ENCODE measurements around the gene PHYKPL.
"Not testable (repeated sequence)": the region's sequence is repeated elsewhere in the genome, so short reads cannot be mapped to it uniquely, and the experiment has no call there.

The PHYKPL gene

DNA sequence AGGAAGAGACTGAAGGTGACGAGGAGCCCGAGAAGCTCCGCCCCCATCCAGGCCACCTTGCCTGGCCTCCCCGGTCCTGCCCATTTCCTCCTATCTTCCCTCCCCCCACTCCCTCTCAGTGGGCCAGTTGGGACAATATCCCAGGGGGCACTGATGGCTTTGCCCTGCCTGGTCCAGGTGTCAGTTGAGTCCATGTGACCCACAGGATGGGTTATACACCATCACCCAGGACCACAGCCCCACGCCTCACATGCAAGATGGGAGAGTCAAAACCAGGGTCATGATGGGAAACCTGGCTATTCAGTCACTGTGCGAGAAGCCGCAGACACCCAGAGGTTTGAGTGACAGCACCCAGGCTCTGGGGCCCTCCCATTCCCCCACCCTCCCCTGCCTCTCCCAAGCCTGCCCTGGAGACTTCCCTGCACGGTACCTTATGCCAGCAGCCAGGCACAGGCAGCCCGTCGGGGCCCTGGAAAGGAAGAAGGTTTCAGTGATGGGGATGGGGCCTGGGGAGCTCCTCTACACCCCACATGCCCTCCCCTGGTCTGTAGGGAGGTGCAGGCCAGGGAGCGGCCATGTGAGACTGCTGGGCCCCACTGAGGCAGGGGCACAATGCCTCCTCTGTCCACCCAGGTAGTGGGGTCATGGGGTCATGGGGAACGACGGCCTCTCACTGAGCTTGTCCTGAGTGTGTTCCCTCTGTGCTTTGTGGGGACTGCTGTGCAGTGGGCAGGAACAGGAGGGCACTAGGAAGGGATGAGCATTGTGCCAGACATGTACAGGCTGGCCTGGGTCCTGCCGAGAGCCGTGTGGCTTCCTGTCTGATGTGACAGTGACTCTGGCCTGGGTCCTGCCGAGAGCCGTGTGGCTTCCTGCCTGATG is 6.3 kb upstream of the PHYKPL start:
- DNase-seq (ENCODE audit: low spot score) = no peak

DNA sequence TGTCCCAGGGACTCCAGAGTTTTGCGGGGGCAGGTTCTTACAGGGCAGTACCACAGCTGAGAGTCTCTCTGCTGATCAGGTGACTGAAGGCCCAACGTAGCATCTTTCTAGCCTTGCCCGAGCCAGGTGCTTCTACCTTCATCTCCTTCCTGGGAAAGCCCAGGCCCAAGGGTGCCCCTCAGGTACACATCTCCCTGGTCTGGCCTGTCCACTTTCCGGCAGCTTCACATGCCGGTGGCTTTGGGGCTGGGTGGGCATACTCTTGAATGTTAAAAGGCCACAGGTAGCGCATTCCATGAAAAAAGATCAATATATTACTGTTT is 5.7 kb upstream of the PHYKPL start:
- DNase-seq (ENCODE audit: low spot score) = no peak

DNA sequence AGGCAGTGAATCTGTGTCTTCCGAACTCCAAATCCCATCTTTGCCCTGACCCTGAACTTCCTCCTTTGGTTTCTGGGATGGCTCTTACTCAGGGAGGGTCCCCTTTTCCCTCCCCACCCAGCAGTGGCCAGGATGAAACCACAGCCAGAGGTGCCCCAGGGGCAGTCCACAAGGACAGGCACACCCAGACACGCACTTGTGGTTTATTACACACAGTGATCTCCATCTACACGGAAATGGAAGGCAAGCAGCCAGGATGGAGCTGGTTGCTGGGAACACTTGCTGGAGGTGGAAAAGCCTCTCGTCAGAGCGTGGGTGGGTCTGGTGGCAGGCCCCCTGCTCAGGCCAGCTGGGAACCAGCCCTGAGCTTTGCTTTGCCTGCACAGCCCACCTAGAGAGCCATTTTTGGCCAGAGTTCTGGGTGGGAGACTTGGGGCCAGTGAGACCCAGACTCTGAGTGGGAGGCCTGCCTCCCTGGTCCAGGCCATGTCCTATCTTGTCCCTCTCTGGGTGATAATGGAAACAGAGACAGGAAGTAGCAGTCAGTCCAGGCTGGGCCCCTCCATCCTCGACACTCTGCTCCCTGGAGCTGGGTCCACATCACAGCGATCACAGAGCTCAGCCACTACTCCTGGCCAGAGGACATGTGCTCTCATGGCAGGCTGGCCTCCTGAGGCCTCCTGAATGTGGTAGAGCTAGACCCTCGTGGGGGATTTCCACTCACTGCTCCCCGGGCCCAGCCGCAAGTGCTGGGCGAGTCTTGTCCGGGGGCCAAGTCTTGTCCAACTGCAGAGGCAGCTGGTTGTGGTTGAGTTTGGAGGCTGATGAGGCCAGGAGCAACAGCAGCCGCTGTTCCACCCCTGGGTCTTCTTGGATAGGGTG is 5.1 kb upstream of the PHYKPL start:
- DNase-seq (ENCODE audit: low spot score) = no peak

- DNase-seq (ENCODE audit: low spot score) = no peak
These were observed 4.1 kb upstream of the PHYKPL start for GRCh38 chr5:178236679-178237078.

DNA sequence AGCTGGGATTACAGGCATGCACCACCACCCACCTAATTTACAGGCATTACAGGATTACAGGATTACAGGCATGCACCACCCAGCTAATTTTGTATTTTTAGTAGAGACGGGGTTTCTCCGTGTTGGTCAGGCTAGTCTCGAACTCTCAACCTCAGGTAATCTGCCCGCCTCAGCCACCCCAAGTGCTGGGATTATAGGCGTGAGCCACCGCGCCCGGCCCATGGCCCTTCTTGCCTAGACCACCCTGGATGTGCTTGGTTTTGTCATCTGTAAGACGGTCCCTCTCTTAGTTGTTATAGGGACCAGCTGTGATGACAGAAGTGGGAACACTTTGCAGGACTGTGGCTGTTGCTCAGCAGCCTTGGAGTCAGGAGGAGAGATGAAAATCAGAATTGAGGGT is 3.5 kb upstream of the PHYKPL start:
- no peak for DNase-seq (ENCODE audit: low spot score)

DNA sequence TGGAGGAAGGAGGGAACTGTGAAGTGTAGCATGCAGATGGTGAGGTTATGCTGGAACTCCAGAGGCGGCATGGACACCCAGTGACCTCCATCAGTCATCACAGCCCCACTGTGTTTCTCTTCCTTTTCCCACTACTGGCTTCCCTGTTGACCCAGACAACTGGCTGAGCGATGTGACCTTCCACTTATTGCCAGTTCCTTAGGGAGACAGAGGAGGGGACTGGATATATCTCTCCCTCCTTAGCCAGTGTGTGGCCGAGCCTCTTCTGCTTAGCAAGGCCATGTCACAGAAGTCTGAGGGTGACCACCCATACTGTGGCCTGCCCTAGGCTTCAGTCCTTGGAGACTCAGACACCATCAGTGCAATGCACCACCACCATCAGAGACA is 3.0 kb upstream of the PHYKPL start:
- DNase-seq (ENCODE audit: low spot score) = no peak

- peak; percentile 52 for DNase-seq (ENCODE audit: low spot score)
These were observed 2.4 kb upstream of the PHYKPL start for GRCh38 chr5:178234750-178235587.

DNA sequence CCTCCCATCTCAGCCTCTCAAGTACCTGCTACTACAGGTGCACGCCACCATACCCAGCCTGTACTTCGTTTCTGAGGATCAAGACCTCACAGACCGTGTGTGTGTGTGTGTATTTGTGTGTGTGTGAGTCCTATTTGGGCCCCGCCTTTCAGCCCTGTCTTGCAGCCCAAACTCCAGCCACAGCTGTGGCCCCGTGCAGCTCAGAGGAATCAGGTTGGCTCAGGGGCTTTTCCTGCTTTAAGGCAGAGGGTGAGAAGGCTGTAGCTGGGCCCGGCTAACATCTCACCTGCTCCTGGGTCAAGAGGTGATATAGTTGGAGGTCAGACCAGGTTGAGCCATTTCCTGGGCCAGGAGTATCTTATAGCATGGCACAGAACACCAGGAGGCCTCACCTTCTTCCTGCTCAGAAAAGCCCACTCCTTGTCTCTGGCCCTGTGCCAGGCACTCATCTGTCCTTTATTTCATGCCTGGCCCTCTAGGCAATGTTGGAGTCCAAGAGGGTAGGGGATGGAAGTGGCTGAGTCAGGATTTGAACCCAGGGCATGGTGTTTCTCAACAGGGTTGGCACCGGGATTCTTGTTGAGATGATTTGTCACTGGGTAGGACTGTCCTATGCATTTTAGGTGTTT is 1.6 kb upstream of the PHYKPL start:
- no peak for DNase-seq (ENCODE audit: low spot score)

DNA sequence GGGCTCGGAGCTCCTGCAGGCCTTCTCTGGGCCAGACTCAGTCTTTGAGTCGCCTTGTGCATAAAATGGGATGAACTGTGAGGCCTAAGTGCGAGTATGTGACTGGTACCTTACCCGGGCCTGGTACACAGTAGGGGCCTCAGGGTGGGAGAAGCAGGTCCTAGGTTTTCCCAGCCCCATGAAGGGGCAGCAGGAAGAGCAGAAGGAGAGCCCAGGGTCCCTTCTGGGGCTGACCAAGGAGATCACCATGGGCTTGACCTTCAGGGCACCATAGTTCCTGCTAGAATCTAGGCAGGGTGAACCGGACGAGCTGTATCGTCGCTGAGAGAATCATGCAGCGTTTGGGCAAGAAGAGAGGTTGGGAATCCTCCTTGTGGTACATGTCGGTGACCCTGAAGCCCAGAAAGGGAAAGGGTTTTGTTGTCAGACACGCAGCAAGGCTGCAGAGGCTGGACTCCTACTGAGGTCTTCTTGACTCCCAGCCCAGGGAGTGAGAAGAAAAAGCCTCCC is 373 bp upstream of the PHYKPL start:
- DNase-seq (ENCODE audit: low spot score) = no peak

DNA sequence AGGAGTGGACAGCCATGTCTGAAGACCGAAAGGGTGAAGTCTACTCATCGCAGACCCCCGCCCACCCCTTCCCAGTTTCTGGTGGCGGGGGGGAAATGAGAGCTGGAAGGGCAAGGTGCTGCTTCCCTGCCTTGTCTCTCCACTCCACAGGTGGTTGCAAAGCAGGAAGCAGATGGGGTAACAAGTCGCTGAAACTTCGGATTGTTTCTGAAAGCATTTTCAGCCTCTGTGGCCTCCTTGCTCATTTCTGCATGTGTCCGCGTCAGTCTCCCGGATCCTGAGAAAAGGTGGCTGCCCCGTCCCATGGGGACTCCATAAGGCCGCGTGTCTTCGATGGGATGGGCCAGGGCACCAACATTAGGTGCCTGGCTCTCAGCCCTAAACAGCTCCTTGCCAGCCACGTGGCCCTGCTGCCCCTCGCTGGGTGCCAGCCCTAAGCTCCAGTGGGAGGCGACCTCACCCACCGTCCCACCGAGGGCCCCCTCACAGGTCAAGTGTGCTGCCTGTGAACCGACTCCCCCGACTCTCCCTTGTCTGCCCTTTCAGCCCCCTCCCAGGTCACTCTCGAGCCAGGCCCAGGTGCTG is 971 bp downstream of the PHYKPL start:
- DNase-seq (ENCODE audit: low spot score) = no peak

DNA sequence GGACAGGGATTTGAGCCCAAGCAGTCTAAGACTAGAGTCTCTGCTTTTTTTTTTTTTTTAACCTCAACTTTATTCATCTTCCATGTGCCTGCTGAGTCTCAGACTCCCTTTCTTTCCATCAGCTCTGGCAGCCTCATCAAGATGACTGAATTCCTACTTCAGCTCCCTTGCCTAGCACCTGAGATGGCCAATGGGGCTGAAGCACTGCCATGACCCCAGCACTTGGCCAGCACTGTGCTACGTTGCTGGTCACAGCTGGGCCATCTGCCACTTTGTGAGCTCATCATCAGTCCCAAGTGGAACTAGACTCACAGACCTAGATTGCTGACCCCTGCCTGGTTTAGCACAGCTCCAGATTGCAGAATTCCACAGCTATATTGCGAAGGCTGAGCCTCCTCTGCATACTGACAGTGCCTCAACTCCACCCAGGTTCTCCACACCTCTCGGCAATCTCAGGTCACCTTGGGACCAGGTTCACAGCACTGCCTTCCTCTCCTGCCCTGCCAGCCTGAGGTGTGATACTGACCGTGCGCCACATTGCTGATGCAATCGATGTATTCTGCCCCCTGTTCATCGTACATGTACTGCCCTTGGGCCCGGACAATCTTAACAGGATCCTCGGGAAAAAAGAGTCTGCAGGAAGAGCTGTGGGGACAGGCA is 1.6 kb downstream of the PHYKPL start:
- DNase-seq (ENCODE audit: low spot score) = no peak

DNA sequence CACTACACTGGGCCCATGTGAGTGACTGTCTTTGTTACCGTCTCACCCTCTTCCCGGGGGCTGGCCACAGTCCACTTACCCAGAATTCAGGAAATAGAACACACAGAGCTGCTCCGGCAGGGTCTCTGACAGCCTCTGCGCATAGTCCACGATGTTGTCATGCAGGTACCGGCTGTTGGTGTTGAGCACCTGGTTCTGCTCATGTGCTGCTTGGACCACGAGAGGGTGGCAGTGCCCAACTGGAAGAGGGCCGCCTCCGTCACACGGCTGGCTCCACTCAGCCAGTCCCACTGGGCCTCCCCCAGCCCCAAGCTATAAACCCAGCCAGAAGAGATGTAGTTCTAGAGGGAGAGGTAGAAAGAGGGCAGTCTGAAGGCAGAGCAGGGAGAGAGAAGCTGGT is 2.7 kb downstream of the PHYKPL start:
- no peak for DNase-seq (ENCODE audit: low spot score)

DNA sequence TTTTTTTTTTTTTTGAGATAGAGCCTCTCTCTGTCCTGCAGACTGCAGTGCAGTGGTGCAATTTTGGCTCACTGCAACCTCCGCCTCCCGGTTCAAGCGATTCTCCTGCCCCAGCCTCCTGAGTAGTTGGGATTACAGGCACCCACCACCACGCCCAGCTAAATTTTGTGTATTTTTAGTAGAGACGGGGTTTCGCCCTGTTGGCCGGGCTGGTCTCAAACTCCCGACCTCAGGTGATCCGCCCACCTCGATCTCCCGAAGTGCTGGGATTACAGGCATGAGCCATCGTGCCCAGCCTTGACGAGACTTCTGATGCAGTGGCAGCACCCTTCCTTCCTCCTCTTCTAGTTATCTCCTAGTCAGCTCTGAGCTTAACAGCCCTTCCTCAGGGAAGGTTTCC is 3.5 kb downstream of the PHYKPL start:
- not testable (repeated sequence) for DNase-seq (ENCODE audit: low spot score)

- no peak for DNase-seq (ENCODE audit: low spot score)
These were observed 4.0 kb downstream of the PHYKPL start for GRCh38 chr5:178228609-178229008.

DNA sequence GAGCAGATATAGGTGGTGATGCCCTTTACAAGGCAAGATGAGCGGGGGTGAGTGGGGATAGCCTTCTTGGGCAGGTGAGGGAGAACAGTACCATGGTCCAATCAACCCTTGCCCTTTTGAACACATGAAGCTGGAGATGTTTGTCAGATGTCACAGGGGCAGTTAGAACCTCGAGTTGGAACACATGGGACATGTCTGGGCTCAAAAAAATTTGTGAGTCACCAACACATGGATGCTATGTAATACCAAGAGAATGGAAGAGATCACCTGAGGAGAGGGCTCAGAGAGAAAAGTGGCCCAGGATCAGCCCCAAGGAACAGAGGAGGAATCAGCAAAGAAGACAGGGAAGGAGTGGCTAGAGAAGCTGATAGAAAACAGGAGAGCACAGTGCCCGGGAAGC is 4.7 kb downstream of the PHYKPL start:
- DNase-seq (ENCODE audit: low spot score) = no peak

- DNase-seq (ENCODE audit: low spot score) = no peak
These were observed 5.4 kb downstream of the PHYKPL start for GRCh38 chr5:178227138-178227659.

DNA sequence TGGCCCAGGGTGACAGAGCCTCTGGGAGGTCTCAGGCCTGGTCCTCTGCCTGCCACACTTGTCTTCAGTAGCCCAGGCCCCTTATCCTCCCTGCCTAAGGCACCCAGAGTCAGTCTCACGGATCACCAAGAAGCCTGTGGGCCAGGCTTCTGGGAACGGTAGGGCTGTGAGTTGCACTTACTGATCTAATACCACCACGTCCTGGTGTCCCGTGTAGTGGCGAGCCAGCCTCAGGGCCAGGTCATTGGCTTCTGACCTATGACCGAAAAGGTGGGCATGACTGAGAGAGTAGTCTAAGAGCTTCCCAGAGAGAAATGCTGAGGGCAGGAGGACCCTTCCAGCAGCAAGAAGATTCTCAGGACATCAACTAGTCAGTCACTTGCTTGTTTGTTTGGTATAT is 7.4 kb downstream of the PHYKPL start:
- DNase-seq (ENCODE audit: low spot score) = no peak

- no peak for DNase-seq (ENCODE audit: low spot score)
These were observed 8.2 kb downstream of the PHYKPL start for GRCh38 chr5:178224403-178224802.

DNA sequence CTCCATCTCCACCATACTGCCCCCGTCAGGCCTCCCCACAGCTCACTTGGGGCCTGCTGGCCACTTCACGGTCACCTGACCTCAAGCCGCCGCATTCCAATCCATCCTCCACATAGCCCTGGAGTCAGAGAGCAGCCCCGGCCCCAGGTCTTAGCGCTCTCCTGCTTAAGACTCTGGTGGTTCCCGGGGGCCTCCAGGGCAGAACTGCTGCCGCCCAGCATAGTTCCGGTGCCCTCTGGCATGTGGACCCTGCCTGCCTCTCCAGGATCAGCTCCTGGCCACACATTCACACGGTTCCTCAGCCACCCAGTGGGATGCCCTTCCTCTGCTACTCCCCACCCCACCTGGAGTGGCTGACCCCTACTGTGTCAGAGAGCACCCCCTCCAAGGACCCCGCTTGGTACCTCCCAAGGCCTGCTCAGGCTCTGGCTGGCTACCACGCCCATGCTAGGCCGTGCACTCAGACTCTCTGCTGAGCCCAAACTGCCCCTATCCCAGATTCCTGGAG is 8.7 kb downstream of the PHYKPL start:
- DNase-seq (ENCODE audit: low spot score) = no peak

DNA sequence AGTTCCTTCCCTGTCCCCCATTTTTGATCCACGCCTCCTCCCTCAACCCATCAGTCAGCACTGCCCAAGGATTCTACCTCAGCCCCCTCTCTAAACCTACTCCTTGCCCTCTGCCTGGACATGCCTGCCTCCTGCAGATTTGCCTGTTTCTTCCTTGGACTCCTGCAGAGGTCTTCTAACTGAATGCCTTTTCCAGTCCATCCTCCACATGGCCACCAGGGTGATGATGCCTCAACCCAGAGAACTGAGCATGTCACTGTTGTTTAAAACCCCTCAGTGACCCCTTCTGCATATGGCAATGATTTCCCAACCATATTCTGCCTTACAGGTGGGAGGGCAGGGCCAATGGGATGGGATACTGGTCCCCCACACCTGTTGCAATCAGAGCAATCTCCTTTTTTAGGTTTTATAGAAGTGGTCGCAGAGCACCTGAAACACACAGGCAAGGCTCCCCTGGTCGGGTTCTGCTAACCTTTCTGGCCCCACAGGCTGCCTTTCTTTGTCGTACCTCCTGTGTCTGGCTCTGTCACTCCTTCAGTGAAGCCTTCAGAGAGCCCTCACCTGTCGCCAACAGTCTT is 9.3 kb downstream of the PHYKPL start:
- DNase-seq (ENCODE audit: low spot score) = no peak
